Measurements from ENCODE around the gene ACTN4.

- TF ChIP-seq REST (IDR thresholded peaks at IDR 0.05; ENCODE audit: unreplicated experiment): no peak
- no peak for TF ChIP-seq EZH2 (IDR thresholded peaks at IDR 0.05; ENCODE audit: low read depth, unreplicated experiment)
- TF ChIP-seq CTCF (conservative IDR thresholded peaks at IDR 0.05; ENCODE audit: low read depth in 2 of 2): no peak
- no peak for TF ChIP-seq EZH2phosphoT487 (IDR thresholded peaks at IDR 0.05; ENCODE audit: unreplicated experiment)
- no peak for TF ChIP-seq POLR2AphosphoS5 (IDR thresholded peaks at IDR 0.05; ENCODE audit: low read depth)
- TF ChIP-seq CREB1 (CRISPR knock-in tag; IDR thresholded peaks at IDR 0.05; ENCODE audit: low read depth): no peak
- TF ChIP-seq JUNB (IDR thresholded peaks at IDR 0.05; ENCODE audit: unreplicated experiment): no peak
- no peak for TF ChIP-seq ZNF331 (CRISPR knock-in tag; IDR thresholded peaks at IDR 0.05; ENCODE audit: low read depth)
- TF ChIP-seq ZNF462 (CRISPR knock-in tag; IDR thresholded peaks at IDR 0.05): no peak
- no peak for TF ChIP-seq ZNF114 (CRISPR knock-in tag; IDR thresholded peaks at IDR 0.05)
- TF ChIP-seq ETS1 (IDR thresholded peaks at IDR 0.05): no peak
Measured at GRCh38 chr19:38638461-38638860, 9.0 kb upstream of the ACTN4 start.

All from GM23338 (cell line).